ENCODE results near the gene CAMTA1.

DNA sequence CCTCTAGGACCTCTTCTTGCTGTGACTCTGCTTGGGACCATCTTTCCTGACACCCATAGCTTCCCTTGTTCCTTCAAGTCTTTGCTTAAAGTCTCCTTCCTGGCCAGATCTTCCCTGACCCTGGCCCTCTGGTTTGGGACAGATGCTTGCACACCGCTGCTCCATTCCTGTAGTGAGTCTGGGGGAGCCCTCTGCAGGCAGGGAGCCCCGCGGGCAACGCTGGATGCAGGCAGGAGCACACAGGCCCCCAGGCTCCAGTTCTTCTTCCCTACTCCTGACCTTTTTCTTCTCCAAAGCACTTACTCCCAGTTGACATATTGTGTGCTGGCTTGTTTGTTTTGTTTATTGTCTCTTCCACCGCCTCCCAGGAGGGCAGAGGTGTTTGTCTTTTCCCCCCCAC lies 413.4 kb downstream of the CAMTA1 start:
- TF ChIP-seq, protein P1, sequence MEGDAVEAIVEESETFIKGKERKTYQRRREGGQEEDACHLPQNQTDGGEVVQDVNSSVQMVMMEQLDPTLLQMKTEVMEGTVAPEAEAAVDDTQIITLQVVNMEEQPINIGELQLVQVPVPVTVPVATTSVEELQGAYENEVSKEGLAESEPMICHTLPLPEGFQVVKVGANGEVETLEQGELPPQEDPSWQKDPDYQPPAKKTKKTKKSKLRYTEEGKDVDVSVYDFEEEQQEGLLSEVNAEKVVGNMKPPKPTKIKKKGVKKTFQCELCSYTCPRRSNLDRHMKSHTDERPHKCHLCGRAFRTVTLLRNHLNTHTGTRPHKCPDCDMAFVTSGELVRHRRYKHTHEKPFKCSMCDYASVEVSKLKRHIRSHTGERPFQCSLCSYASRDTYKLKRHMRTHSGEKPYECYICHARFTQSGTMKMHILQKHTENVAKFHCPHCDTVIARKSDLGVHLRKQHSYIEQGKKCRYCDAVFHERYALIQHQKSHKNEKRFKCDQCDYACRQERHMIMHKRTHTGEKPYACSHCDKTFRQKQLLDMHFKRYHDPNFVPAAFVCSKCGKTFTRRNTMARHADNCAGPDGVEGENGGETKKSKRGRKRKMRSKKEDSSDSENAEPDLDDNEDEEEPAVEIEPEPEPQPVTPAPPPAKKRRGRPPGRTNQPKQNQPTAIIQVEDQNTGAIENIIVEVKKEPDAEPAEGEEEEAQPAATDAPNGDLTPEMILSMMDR (IDR thresholded peaks at IDR 0.05) = no peak
- TF ChIP-seq, protein P2, sequence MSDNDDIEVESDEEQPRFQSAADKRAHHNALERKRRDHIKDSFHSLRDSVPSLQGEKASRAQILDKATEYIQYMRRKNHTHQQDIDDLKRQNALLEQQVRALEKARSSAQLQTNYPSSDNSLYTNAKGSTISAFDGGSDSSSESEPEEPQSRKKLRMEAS (IDR thresholded peaks at IDR 0.05; ENCODE audit: low read depth) = no peak
- TF ChIP-seq EZH2phosphoT487 (IDR thresholded peaks at IDR 0.05; ENCODE audit: borderline replicate concordance, low read depth) (no peak), EP300 (IDR thresholded peaks at IDR 0.05; ENCODE audit: borderline replicate concordance in 1 of 2, low read depth in 1 of 2, low read length in 1 of 2) (no peak), ELF1 (IDR thresholded peaks at IDR 0.05) (no peak), JUND (IDR thresholded peaks at IDR 0.05) (no peak), FOSL2 (IDR thresholded peaks at IDR 0.05; ENCODE audit: borderline replicate concordance, low read depth) (no peak)
- TF ChIP-seq, protein P3, sequence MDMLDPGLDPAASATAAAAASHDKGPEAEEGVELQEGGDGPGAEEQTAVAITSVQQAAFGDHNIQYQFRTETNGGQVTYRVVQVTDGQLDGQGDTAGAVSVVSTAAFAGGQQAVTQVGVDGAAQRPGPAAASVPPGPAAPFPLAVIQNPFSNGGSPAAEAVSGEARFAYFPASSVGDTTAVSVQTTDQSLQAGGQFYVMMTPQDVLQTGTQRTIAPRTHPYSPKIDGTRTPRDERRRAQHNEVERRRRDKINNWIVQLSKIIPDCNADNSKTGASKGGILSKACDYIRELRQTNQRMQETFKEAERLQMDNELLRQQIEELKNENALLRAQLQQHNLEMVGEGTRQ (IDR thresholded peaks at IDR 0.05; ENCODE audit: borderline replicate concordance, low read depth, low read length) = no peak
